HG03457 (cell line): ENCODE measurements around the gene GNAS-AS1.

ENCODE experiments used
- ATAC-seq: cut with Tn5 transposase; IDR thresholded peaks from one replicate; pipeline ENCODE4 v1.9.1; 2021; ENCODE audit warnings: moderate number of reproducible peaks; ENCODE audit not compliant: unreplicated experiment

Gene GNAS-AS1

DNA sequence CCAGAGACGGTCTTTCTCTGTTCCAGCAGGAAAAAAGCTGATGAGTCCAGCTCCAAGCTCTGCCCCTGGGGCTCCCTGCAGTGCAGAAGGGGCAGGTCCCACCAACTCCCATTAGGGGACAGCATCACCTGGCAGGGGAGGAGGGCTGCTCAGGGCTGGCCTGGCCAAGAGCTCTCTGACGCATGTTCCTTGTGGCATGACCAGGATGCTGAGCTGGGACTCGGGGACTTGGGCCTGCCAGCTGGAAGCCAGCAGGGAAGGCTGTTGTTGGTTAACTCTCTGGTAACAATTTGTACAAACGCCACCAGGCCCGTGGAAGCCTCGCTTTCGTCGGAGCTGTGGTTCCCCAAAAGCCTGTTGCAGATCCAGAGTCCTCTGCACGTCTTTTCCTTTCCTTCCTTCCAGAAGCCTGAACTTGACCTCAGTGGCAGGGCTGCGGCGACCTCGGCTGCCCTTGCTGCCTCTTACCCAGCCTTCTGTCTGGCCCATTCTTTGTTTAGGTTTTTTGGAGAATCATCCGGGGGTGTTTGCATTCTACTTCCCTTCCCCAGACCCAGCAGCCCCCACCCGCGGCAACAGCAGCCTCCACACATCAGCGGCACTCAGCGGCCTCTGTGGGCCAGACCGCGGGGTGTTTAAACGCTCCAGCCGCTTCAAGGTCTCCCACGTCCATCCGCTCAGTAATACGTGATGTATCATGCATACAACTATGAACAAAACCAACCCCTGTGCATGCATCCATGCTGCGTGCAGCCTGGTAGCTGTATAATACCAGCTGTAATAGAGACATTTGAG lies 63.3 kb downstream of the GNAS-AS1 start:
- no peak for ATAC-seq

DNA sequence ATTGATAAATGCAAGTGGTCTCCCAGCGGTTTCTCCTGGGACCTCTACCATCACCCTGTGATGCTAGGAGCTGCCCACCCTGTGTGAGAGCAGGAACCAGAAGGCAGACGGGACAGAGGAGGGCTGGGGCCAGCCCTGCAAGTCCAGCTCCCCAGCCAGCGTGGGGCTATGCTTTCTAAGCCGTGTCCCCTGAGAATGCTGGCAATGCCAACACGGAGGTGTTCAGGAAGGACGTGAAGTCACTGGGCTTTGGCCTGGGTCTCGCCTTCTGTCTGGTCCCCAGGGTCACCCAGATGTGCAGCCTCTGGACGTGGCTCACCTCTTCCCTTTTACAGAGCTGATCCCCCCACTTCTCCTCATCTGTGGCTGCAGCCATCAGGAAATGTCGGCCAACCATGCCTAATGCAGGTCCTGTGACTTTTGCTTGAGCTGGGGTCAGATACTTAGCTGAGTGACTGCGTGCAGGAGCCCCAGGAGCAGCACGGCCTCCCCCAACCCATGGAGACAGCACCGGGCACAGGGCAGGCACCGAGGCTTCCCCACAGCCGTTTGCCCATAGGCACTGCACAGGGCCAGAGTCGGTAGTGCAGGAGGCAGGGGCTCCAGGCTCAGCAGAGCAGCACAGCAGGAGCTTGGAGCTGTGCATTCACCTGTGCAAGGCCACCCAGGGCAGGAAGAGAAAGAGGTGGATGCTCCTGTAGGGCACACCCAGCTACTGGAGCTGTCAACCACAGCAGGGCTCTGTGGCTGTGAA lies 66.2 kb downstream of the GNAS-AS1 start:
- no peak for ATAC-seq

DNA sequence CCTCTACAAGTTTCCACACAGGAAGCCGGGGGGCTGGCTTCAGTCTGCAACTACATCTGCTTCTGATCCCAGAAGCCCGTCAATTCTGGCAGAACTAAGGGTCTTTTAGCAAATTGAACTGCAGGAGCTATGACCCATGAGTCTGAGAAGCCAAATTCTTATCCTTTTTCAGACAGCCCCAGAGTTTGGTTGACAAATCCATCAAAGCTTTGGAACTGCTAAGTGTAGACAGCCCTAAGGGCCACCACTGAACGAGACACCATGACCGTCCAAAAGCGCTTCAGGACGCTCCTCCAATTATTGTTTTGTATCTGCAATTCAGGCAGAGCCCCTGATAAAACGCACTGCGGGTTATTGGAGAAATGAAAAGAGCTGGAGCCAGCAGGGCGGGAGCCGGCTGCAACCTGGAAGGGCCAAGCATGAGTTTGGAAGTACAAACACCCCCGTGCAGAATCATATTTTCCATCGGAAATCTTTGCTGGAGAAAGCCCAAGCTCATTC lies 67.1 kb downstream of the GNAS-AS1 start:
- no peak for ATAC-seq

DNA sequence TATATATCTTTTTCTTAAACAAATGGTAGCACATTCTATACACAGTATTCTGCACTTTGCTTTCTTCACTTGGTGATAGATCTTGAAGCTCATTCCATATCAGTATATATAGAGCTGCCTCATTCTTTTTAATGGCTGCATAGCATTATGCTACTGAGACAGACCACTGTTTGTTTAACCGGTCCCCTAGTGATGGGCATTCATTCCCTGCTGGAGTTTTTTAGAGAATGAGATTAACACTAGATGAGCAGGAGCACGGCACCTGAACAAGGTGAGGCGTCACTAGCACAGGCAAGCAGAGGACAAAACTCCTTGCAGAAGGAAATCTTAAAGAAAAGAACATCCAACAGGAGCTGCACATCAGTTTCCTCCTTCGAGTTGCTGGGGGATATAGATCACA lies 69.6 kb downstream of the GNAS-AS1 start:
- no peak for ATAC-seq

DNA sequence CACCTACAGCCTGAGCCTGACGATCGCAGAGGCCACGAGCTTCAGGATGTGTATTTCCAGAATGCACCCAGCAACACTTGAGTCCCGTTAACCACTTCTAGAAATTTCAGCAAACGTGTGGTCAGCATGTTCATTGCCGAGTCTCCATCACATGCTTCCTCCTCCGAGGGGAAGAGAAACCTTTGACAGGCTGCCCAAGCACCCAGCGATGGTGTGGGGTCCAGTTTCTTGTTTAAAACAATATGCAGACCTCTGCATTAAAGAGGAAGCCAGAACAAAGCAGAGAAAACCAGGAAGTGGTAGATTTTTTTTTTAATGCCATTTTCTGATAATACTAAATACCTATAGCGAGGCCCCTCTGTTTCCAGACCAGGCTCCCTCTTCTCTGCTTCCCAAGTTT lies 71.9 kb downstream of the GNAS-AS1 start:
- ATAC-seq = no peak

DNA sequence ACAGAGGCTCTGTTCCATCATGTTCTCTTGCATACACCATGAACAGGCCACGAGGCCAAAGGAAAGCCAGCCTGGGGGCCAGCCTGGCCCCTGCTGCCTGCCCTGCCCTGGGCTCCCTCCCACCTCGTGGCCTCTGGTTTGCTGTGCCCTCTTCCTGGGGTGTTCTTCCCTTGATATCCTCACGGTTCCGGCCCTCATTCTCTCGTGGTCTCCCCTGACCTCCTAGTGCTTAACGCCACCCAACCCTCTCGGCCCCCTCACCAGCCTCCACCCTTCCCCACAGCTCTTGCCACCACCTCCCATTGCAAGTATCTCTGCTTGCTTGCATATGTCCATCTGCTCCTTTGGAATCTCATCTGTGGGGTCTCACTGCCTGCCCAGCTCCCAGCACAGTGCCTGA lies 73.0 kb downstream of the GNAS-AS1 start:
- no peak for ATAC-seq

DNA sequence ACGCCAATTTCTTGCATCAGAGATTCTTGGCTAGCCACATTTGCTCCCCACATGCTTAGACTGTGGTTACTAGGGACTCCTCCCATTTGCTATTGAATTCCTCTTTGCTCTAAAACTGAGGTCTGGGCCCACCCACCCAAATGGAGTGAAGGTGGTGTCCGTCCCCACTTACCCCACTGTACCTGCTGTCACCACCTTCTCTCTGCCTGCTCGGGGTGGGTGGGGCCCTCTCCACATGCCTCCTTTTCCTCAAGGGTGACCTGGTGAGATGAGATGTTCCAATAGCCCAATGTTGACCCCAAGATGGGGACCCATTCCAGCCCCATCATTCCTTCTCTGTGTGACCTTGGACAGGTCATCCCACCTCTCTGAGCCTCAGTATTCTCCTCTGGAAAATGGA lies 74.6 kb downstream of the GNAS-AS1 start:
- ATAC-seq = no peak

DNA sequence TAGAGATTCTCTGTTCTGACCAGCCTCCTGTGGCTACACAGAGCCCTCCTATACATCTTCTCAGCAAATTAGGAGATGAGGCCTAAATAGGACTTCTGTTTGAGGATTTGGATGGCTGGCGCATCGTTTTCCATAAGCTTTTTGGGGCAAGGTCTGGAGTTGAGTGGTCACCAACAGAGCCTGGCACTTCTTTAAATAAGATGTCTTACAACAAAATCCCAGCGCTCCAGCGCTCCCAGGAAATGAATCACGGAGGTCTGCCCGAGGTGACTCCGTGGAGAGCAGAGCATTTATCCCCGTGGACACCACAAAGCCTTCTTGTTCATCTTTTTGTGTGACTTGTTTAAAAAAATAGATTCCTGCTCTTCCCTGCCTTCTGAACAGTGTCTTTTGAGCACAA lies 75.3 kb downstream of the GNAS-AS1 start:
- ATAC-seq = no peak

DNA sequence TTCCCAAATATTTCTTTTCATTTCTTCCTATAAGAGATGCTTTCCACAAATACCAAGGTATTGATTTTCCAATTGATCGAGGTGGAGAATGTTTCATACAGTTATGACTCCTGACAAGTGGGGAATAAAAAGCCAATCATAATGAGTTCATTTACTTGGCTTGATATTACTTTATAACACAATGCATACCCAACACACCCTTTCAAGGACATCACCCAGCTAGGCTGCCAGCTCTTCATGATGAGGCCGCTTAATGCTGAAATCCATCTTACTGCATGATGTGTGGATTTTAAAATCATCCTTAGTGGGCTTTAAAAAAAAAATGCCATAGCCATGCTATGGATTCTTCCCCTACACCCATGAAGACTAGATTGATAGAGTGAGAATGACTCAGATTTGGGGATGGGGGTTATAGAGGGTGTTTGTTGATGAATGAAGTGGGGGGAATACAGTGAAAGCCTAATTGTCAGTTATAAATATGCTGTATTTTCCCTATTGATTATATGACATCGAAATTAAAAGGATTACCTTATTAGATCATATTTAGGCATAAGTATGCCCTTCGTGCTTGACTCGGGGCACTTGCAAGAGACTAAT lies 75.9 kb downstream of the GNAS-AS1 start:
- no peak for ATAC-seq

DNA sequence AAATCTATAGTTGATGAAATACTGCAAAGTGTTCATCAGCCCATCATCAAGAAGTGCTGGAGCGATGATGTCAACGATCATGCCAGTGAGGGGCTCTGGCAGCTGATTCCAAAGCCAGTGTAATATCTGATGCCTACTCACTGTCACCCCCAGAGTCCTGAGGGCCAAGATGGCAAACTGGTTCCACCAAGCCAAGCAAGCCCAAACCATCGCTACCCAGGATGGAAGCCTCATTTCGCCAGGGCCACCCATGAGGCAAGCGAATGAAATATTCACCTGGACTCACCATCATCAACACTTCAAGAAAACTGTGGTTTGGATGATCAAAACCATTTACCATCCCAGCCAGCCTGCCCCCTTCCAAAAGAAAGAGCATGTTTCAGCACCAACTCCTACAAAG lies 76.5 kb downstream of the GNAS-AS1 start:
- ATAC-seq = no peak

DNA sequence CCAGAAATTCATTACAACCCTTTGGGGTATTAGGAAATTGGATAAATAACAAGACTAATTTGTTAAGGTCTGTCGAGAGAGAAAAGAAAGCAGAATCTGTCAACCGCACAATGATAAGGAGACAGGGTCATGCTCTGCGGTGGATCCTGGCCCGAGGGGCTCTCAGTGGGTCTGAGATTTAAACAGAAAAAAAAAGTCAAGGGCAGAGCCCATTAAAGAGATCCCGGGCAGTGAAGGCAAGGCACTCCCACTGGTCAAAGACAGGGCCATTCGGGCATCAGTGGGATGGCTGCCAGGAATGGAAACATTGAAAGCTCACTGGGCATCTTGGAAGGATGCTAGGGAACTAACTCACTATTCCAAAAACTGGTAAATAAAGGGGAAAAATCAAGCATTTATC lies 77.9 kb downstream of the GNAS-AS1 start:
- ATAC-seq = no peak
